ENCODE data around the gene PTPN9.
"Not testable (repeated sequence)": the region's sequence is repeated elsewhere in the genome, so short reads cannot be mapped to it uniquely, and the experiment has no call there.

Gene PTPN9

DNA sequence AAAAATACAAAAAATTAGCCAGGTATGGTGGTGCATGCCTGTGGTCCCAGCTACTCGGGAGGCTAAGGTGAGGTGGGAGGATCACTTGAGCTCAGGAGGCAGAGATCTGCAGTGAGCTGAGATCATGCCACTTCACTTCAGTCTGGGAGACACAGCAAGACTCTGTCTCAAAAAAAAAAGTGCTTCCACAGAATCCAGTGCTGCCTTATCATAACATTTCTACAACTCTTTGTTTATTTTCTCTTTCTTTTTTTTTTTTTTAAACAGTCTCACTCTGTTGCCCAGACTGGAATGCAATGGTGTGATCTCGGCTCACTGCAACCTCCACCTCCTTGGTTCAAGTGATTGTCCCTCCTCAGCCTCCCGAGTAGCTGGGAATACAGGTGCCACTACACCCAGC lies 53.4 kb downstream of the PTPN9 start:
- not testable (repeated sequence) for DNase-seq

DNA sequence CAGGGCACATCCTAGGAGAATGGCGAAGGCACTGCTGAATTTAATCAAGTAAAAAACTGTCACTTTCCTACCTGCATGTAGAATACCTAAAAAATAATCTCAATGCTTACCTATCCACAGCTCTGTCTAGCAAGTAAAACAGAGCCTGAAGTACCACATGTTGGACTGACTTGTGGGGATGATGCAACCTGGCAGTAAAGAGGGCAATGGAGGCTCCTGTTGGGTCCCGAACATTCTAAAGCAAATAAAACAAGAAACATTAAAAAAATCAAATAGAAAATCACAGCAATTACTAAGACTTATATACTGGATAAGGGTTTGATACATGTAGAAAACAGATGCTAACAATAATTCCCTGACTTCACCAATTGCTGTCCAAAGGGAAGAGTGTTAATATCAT lies 56.1 kb downstream of the PTPN9 start:
- no peak for DNase-seq

GRCh38 chr15:75517233-75517632 lies 61.9 kb downstream of the PTPN9 start:
- no peak for DNase-seq

DNA sequence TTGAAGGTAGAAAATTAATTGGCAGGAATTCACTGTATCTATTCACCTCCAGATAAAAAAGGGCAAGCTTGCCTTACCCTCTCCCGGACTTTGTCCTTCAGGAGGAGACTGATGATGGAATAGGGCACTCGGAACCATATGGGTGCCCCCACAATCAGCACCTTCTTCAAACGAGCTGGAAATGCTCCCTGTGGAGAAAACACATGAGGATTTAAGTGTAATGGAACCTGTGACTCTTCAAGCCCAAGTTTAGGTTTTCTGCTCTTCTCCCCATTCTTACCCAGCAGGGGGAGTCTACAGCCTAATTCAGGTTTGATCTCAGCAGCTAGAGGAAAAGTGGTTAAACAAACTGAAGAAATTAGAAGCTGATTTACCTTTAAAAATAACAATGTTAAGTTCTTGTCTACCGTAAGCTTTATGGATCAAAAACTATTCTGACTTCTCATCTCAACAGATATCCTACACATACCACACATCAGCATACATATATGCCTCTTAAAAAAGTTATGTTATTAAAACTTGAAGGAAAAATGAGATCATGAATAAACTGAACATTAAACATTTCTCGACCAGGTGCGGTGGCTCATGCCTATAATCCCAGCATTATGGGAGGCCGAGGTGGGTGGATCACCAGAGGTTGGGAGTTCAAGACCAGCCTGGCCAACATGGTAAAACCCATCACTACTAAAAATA lies 70.1 kb downstream of the PTPN9 start:
- no peak for DNase-seq

GRCh38 chr15:75502360-75502759 lies 76.8 kb downstream of the PTPN9 start:
- no peak for DNase-seq

- DNase-seq: no peak
Measured at GRCh38 chr15:75493732-75494131, 85.4 kb downstream of the PTPN9 start.

- no peak for DNase-seq
Measured at GRCh38 chr15:75483961-75484360, 95.2 kb downstream of the PTPN9 start.

- not testable (repeated sequence) for DNase-seq
Measured at GRCh38 chr15:75483556-75483955, 95.6 kb downstream of the PTPN9 start.

GRCh38 chr15:75483106-75483505 lies 96.0 kb downstream of the PTPN9 start:
- no peak for DNase-seq

- DNase-seq: not testable (repeated sequence)
Measured at GRCh38 chr15:75480463-75480862, 98.7 kb downstream of the PTPN9 start.

DNA sequence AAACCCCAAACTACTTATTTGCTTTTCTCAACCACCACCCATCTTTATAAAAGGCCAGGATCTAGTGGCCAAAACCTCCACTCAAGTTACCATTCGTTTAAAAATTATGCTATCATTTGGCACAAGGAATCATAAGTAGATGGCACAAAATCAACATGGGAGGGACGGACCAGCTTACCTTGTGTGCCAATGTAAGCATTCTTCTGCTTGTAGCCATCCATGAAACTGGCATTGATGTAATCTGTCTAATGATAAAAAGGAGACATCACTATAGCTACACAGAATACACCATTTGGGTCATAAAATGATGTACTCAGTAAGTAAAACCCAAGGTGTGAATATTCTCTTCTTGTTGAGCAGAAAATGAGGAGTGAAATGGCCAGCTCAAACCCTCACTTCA lies 99.4 kb downstream of the PTPN9 start:
- no peak for DNase-seq

- not testable (repeated sequence) for DNase-seq
Measured at GRCh38 chr15:75477094-75477493, 102.0 kb downstream of the PTPN9 start.

- DNase-seq: no peak
Measured at GRCh38 chr15:75468913-75469598, 110.1 kb downstream of the PTPN9 start.

DNA sequence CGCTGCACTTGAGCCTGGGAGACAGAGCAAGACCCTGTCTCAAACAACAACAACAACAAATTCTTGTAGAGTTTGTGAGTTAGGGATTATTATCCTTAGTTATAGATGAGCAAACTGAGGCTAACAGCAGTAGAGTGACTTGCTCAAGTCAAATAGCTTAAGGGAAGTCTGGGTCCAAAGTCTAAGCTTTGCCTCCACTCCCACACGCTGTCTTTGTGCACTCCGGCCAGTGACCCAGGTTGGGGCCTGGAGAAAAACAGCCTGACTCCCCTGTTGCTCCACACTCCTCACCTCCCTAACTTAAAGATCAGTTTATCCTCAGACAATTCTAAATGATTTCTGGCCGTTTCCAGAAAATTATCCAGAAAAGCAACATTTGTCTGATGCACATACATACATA lies 118.5 kb downstream of the PTPN9 start:
- DNase-seq: no peak

- no peak for DNase-seq
Measured at GRCh38 chr15:75459581-75459980, 119.5 kb downstream of the PTPN9 start.

DNA sequence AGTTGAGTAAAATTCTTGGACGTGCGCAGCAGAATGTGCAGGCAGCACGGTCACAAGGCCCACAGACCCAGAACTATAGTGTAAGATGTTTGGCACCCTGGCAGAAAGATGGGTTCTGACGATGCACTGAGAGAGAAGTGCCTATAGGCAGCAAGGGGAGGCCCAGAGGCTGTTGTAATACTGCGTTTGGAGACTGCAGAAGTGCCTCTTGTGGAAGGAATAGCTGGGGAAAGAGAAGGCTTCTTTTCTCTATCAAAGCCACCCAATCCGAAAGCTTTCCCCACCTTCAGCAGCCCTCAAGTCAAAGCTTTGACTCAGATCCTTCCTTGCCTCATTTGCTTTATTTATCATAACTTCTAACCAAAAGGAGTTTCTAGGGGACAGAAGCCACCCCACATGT lies 122.4 kb downstream of the PTPN9 start:
- DNase-seq: no peak

DNA sequence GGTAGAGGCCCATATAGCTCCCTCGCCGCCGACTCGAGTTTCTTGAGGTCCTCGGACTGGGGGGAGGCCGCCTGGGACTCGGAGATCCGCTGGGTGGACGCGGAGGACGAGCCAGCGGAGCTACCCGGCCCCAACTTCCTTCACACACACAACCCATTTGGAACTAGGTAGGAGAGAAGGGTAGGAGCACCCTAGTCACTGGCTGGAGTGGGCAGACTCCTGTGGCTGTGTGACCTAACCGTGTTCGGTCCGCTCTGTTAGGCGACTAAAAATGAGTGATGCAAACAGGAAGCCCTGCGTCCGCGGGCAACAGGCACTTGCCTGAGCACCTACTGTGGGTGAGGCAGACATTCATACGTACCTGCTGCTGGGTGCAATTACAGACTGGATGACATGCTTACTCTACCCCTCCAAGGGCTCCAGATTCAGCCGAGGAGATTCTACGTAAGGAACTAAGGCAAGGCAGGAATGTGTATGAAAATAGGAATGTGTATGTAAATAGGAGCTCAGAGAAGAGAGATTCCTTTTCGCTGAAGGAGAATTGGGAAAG lies 123.1 kb downstream of the PTPN9 start:
- DNase-seq: peak; percentile 7

GRCh38 chr15:75455424-75455981 lies 123.6 kb downstream of the PTPN9 start:
- peak; percentile 28 for DNase-seq

DNA sequence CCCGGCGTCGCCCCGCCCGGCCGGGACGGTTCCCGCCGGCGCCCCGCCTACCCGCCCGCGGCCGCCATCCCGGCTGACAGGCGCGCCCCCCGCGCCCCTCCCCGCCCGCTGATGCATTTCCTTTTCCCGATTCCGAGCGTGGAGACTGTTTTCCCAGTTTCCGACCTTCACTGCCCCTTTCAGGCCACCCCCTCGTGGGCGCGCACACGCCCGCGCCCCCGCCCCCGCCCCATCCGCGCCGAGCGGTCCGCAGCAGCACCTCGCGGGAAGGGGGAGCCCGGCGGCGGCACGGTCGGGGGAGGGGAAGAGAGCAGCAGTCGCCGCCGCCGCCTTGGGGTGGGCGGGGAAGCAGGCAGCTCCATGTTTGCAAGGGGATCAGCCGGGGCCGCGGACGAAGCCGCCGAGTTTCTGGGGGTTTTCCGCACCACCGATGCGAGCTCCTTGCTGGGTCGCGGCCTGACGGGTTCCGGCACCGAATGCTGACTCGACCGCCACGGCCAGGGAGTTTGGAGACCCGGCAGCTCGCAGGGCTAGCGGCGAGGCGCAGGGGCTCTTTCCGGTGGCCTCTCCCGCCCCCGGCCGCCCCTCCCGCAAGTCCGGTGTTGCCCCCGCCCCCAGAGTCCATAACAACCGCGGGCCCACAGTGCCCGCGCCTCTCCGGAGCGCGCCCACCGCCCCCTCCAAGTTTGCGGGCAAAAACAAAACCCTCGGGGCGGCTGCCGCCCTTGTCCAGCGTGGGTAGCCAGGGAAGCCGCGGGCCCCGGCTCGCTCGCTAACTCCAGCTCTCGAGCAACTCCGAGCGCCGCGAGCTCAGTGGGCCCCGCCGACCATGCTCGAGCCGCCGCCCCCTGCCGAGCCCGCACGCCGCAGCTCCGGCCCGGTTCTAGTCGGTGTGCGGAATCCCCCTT lies 124.4 kb downstream of the PTPN9 start:
- no peak for DNase-seq

- DNase-seq: peak; percentile 93
Measured at GRCh38 chr15:75453703-75454470, 125.2 kb downstream of the PTPN9 start.

DNA sequence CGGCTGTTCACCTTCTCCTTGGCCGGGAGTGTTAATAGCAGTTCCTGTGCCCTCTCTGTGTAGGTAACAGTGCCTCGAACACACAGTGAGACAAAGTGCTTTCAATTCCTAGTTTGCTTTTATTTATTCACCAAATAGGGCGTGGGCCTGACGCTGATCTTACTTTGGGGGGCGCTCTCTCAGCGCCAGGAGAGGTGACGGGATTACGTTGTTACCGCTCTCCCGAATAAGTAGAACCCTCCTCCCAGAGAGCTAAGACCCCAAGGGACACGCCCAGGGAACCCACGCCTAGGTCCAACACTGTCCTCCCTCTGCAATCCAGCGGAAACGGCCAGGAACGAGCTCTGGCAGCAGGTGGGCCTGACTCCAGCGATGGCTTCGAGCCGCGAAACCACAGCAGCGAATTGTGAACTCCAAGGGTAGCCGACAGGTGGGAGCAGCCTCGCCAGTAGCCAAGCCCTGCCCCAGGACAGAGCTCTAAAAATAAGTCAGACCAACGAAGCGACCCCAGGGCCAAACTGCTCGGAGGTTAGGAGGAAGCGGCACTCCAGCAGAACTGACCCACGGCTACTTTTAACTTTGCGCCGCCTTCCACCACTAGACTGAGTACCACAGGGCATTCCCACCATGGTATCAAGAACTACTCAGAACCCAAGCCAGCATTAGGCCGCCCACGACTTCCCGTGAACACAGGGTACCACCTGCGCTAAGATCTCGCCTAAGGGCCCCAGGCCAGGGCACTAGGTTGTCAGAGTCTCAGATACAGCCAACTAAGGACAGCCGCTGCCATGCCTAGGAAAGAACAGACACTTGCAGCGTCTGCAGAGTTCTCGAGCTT lies 126.0 kb downstream of the PTPN9 start:
- peak; percentile 27 for DNase-seq

All from DMS79 treated with DMSO at 0.1 percent for 48 hours (cell line).